Measurements from ENCODE around the gene TXNDC5. TPM values are rescaled to one million over a fixed set of nuclear protein-coding genes. Genes with fewer than 3 reads are reported as not detected.
"Not testable (repeated sequence)": the region's sequence is repeated elsewhere in the genome, so short reads cannot be mapped to it uniquely, and the experiment has no call there.

TXNDC5 gene
- total RNA-seq, 1 donor from 2014 or later, result 94.9 TPM

DNA sequence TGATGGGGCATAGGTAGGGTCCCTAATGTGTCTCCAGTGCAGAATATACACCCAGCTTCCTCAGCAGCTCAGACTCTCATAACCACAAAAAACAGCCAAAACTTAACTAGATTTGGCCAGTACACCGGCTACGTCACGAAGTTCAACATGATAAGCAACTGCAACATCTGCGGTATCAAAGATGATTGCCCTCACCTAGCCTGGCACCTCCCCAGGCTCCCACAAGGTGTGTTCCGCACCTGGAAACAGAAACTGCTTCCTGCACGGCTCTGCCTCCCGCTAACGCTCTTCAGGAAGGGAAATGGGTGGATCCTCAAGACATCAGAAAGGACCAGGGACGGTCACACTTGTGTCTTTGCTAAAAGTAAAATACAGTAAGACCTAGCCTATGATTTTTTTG is 9.5 kb downstream of the TXNDC5 start:
- Mint-ChIP-seq H3K36me3 (peaks cover 49% of the 10 kb centered on the region), H3K27ac (no peak overlapping the region), H3K4me3 (no peak overlapping the region), H3K9me3 (no peaks in the 10 kb centered on the region), H3K4me1 (ENCODE audit: unreplicated experiment) (peaks cover 16% of the 10 kb centered on the region), H3K27me3 (no peaks in the 10 kb centered on the region)
- TF ChIP-seq CTCF (conservative IDR thresholded peaks at IDR 0.05), result no peak
- no peak for DNase-seq (ENCODE audit: extremely low spot score, unreplicated experiment)

- no peak for DNase-seq (ENCODE audit: extremely low spot score, unreplicated experiment)
- H3K4me1 Mint-ChIP-seq (ENCODE audit: unreplicated experiment), result peaks cover 16% of the 10 kb centered on the region
- H3K4me3 Mint-ChIP-seq, result no peak overlapping the region
- H3K36me3 Mint-ChIP-seq, result peaks cover 53% of the 10 kb centered on the region
- H3K27ac Mint-ChIP-seq, result no peak overlapping the region
- no peak for TF ChIP-seq CTCF (conservative IDR thresholded peaks at IDR 0.05)
- H3K9me3 Mint-ChIP-seq, result no peaks in the 10 kb centered on the region
- H3K27me3 Mint-ChIP-seq, result no peaks in the 10 kb centered on the region
Observed at GRCh38 chr6:7900621-7901020, 10.0 kb downstream of the TXNDC5 start.

DNA sequence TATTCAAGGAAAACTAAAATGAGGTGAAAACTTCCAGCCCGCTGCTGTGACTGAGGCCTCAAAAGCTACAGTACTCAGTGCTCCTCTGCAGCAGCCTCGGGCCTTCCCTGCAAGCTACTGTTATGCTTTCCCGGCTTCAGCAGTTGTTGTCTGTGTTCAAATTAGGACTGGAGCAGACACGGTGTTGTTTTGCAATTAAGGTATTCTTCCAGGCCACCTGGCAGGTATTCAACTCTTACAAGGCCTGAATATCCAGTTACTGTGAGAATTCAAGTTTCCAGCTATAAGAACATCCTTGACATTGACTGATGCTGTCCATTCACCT is 10.7 kb downstream of the TXNDC5 start:
- H3K27ac Mint-ChIP-seq, result peak overlapping the region; percentile 21
- no peak for TF ChIP-seq CTCF (conservative IDR thresholded peaks at IDR 0.05)
- no peak overlapping the region for H3K4me3 Mint-ChIP-seq
- peaks cover 16% of the 10 kb centered on the region for H3K4me1 Mint-ChIP-seq (ENCODE audit: unreplicated experiment)
- no peaks in the 10 kb centered on the region for H3K9me3 Mint-ChIP-seq
- H3K36me3 Mint-ChIP-seq, result peaks cover 48% of the 10 kb centered on the region
- H3K27me3 Mint-ChIP-seq, result no peaks in the 10 kb centered on the region
- no peak for DNase-seq (ENCODE audit: extremely low spot score, unreplicated experiment)

DNA sequence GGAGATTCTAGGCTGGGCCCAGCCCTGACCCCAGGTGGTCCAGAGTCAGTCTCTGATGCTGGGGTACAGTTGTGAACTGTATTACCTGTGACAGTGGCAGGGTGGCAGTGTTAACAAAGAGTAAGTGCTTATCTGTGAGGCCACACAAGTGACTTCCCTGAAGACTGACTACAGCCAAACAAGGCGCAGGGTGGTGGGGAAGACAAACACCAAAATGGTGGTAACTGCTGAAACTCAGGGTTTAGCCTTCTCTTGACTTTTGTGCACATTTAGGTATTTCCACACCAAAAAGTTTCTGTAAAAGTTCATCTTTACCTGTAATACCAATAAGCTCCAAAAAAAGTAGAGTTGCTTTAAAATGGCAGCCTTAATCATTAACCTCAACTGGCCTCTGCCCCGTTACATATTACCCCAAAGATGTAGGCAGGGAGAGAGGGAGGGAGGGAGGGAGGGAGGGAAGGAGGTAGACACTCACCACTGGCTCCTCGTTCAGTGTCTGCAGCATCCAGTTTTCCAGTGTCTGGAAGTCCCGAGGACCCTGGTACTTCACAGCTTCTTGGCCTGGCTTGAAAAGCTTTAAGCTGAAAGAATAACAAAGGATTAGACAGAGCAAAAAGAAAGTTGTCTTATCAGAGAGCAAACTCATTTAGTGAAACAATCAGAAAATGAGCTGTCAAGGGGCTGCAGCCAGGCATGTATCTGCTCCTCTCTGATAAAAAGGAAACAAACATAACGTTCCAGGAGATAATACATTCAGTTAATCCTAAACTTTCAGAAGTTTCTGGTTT is 11.3 kb downstream of the TXNDC5 start:
- no peaks in the 10 kb centered on the region for H3K27me3 Mint-ChIP-seq
- H3K9me3 Mint-ChIP-seq, result no peaks in the 10 kb centered on the region
- no peak for TF ChIP-seq CTCF (conservative IDR thresholded peaks at IDR 0.05)
- peaks cover 48% of the 10 kb centered on the region for H3K36me3 Mint-ChIP-seq
- DNase-seq (ENCODE audit: extremely low spot score, unreplicated experiment), result no peak
- no peak overlapping the region for H3K27ac Mint-ChIP-seq
- H3K4me1 Mint-ChIP-seq (ENCODE audit: unreplicated experiment), result peaks cover 16% of the 10 kb centered on the region
- no peak overlapping the region for H3K4me3 Mint-ChIP-seq

DNA sequence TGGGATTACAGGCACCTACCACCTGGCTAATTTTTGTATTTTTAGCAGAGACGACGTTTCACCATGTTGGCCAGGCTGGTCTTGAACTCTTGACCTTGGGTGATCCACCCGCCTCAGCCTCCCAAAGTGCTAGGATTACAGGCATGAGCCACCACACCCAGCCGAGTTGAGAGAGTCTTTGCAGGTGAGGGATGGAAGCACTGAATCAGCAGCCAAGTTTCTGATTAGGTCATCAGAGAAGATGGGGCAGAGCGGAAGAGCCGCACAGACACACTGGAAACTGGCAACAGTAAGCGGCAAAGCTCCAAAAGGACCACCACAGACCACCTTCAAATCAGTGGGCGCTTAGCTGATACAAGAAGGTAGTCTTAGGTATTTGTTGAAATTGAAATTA is 12.4 kb downstream of the TXNDC5 start:
- not testable (repeated sequence) for H3K4me3 Mint-ChIP-seq; H3K27ac Mint-ChIP-seq; H3K27me3 Mint-ChIP-seq; DNase-seq (ENCODE audit: extremely low spot score, unreplicated experiment); H3K9me3 Mint-ChIP-seq
- Mint-ChIP-seq H3K4me1 (ENCODE audit: unreplicated experiment) (peaks cover 16% of the 10 kb centered on the region), H3K36me3 (peaks cover 54% of the 10 kb centered on the region)

- no peak overlapping the region for H3K4me3 Mint-ChIP-seq
- H3K27ac Mint-ChIP-seq, result no peak overlapping the region
- no peak for DNase-seq (ENCODE audit: extremely low spot score, unreplicated experiment)
- H3K36me3 Mint-ChIP-seq, result peaks cover 51% of the 10 kb centered on the region
- H3K9me3 Mint-ChIP-seq, result no peaks in the 10 kb centered on the region
- no peak for TF ChIP-seq CTCF (conservative IDR thresholded peaks at IDR 0.05)
- H3K27me3 Mint-ChIP-seq, result no peaks in the 10 kb centered on the region
- H3K4me1 Mint-ChIP-seq (ENCODE audit: unreplicated experiment), result peaks cover 16% of the 10 kb centered on the region
Observed at GRCh38 chr6:7897461-7898192, 13.0 kb downstream of the TXNDC5 start.
